Right lobe of liver (tissue), 4 donors: Measurements from ENCODE around the gene RHNO1.

Experiments
- POLR2A ChIP-seq: fragments of 450-650 bp; IDR thresholded peaks from one replicate; pipeline ENCODE4 v1.6.1; 2017; ENCODE audit warnings: antibody characterized with exemption, mild to moderate bottlenecking
- TF ChIP-seq, protein P1 (sequence below), 4 donors: fragments of 200-600 bp in 3 of 4; fragments of 450-650 bp in 1 of 4; IDR thresholded peaks; one replicate each; pipeline versions ENCODE4 v1.5.1 to v1.8.0; 2016 to 2022; ENCODE audit warnings: antibody characterized with exemption in 4 of 4, mild to moderate bottlenecking in 2 of 4
- donor health status: DM: no; HTN: no; CAD: no.
- donor health status: DM: no; HTN: no; CAD: no.
- donor health status: DM: no; HTN: yes; CAD: no.

DNA sequence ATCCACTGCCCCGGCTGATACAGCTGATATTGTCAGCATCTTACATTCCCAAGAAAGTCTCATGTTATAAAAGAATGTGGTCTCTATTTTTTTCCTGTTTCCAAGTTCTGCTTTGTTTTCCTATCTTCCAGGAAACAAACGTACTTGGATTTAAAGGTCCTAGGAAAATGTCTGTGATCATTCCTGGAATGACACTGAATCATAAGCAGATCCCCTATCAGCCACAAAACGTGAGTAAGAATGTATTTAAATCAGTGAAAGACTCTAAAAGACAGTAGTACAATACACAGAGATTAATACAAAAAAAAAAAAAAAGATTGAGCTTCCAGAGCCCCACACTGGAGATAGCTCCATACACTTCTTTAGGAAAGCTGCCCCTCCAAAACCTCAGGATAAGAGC is 60.5 kb downstream of the RHNO1 start:
- TF ChIP-seq, protein P1, sequence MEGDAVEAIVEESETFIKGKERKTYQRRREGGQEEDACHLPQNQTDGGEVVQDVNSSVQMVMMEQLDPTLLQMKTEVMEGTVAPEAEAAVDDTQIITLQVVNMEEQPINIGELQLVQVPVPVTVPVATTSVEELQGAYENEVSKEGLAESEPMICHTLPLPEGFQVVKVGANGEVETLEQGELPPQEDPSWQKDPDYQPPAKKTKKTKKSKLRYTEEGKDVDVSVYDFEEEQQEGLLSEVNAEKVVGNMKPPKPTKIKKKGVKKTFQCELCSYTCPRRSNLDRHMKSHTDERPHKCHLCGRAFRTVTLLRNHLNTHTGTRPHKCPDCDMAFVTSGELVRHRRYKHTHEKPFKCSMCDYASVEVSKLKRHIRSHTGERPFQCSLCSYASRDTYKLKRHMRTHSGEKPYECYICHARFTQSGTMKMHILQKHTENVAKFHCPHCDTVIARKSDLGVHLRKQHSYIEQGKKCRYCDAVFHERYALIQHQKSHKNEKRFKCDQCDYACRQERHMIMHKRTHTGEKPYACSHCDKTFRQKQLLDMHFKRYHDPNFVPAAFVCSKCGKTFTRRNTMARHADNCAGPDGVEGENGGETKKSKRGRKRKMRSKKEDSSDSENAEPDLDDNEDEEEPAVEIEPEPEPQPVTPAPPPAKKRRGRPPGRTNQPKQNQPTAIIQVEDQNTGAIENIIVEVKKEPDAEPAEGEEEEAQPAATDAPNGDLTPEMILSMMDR (IDR thresholded peaks at IDR 0.05), result no peak
- no peak for TF ChIP-seq POLR2A
